Caco-2 (cell line): ENCODE results near the gene ACP7. TPM values are rescaled to one million over a fixed set of nuclear protein-coding genes. Genes with fewer than 3 reads are reported as not detected.
A peak's percentile ranks its signal among the peaks of the same experiment; 100 is the strongest.

Source experiments
- BruUV-seq: library from RNA; stranded (reverse); fragments of 400-500 nt; replicated peaks from 2 replicates; lab custom pipeline; 2021; lab: Mats Ljungman, UMichigan
- CTCF ChIA-PET: fragments of 300-600 bp; sonication (Branson Sonifier 250); formaldehyde crosslinking; loops from one replicate; lab custom pipeline; 2022; ENCODE audit warnings: antibody characterized with exemption; lab: Charles Lee
- POLR2A ChIA-PET: fragments of 300-600 bp; sonication (Branson Sonifier 250); formaldehyde crosslinking; loops from one replicate; lab custom pipeline; 2022; ENCODE audit warnings: antibody characterized with exemption; lab: Charles Lee
- DNase-seq, 2 experiments: peaks; one replicate each; pipeline versions ENCODE4 v3.0.0 to v3.0.0-alpha.2; 2020 to 2022
- H3K27me3 ChIP-seq: replicated peaks from 2 replicates; pipeline ENCODE4 v1.6.0; 2011; ENCODE audit warnings: low read length; ENCODE audit not compliant: control insufficient read depth, insufficient read depth
- H3K36me3 ChIP-seq: 2 replicates; pipeline ENCODE4 v1.5.1; 2011; ENCODE audit warnings: low read length; ENCODE audit not compliant: control insufficient read depth, insufficient read depth
- H3K4me1 ChIP-seq: fragments of 250-450 bp; sonication (Bioruptor Pico); 2 replicates; pipeline ENCODE4 v1.5.1; 2020; ENCODE audit warnings: mild to moderate bottlenecking
- H3K4me3 ChIP-seq: 2 replicates; pipeline ENCODE4 v1.5.1; 2011; ENCODE audit warnings: low read depth, mild to moderate bottlenecking, control low read depth, low read length
- H3K9me3 ChIP-seq: fragments of 250-450 bp; sonication (Bioruptor Pico); 2 replicates; pipeline ENCODE4 v1.5.1; 2020; ENCODE audit warnings: mild to moderate bottlenecking, moderate library complexity
- H3K27ac Mint-ChIP-seq: one replicate; pipeline ENCODE4 v1.8.0; 2022; ENCODE audit warnings: mixed read lengths; ENCODE audit not compliant: unreplicated experiment
- H3K27me3 Mint-ChIP-seq: one replicate; pipeline ENCODE4 v1.8.0; 2022; ENCODE audit warnings: mixed read lengths; ENCODE audit not compliant: insufficient read depth, unreplicated experiment
- H3K36me3 Mint-ChIP-seq: one replicate; pipeline ENCODE4 v1.8.0; 2022; ENCODE audit warnings: mild to moderate bottlenecking, mixed read lengths; ENCODE audit not compliant: insufficient read depth, unreplicated experiment
- H3K4me1 Mint-ChIP-seq: one replicate; pipeline ENCODE4 v1.8.0; 2022; ENCODE audit warnings: low read depth, mixed read lengths; ENCODE audit not compliant: unreplicated experiment
- H3K4me3 Mint-ChIP-seq: one replicate; pipeline ENCODE4 v1.8.0; 2022; ENCODE audit warnings: mild to moderate bottlenecking, moderate library complexity, mixed read lengths; ENCODE audit not compliant: unreplicated experiment
- H3K9me3 Mint-ChIP-seq: one replicate; pipeline ENCODE4 v1.8.0; 2022; ENCODE audit warnings: mixed read lengths; ENCODE audit not compliant: unreplicated experiment
- CTCF ChIP-seq, 2 experiments: fragments of 200-600 bp in 1 of 2; IDR thresholded peaks; 1 replicate in 1 of 2; 2 replicates in 1 of 2; pipeline versions ENCODE4 v1.5.1 to v1.8.0; 2011 to 2022; ENCODE audit warnings: antibody characterized with exemption in 1 of 2, control low read depth in 1 of 2, inconsistent platforms in 1 of 2, low read depth in 1 of 2, low read length in 1 of 2, mild to moderate bottlenecking in 1 of 2, moderate library complexity in 1 of 2; ENCODE audit not compliant: insufficient read depth in 1 of 2, severe bottlenecking in 1 of 2, unreplicated experiment in 1 of 2
- intact Hi-C: fragments of 100-400 bp; cut with micrococcal nuclease; formaldehyde crosslinking; loops from one replicate; pipeline ENCODE4 v1.10.0; 2022; ENCODE audit not compliant: unreplicated experiment
- total RNA-seq: library from RNA; stranded (reverse); gene quantifications from 2 replicates; pipeline ENCODE4 v1.2.3, GENCODE V29; 2022

Gene ACP7
- total RNA-seq, 1 experiment from 2014 or later = 0.45 TPM

- H3K27ac Mint-ChIP-seq = no peak overlapping the region
- no TSS peak for BruUV-seq
These were observed 63.3 kb downstream of the ACP7 start for GRCh38 chr19:39147480-39147879.

DNA sequence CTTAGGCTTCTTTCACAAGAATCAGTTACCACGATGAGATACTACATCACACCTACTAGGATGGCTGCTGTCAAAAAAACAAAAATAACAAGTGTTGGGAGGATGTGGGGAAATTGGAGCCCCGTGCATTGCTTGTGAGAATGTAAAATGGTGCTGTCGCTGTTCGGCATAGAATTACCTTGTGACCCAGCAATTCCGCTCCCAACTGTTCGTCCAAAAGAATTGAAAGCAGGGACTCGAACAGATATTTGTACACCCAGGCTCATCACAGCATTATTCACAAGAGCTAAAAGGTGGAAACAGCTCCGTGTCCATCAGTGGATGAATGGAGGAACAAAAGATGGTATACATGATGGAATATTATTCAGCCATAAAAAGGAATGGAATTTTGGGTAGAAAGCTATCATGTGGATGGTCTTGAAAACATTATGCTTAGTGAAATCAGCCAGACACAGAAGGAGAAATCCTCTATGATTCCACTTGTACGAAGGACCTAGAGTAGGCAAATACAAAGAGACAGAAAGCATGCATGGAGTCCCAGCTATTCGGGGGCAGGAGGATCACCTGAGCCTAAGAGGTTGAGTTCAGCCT is 64.9 kb downstream of the ACP7 start:
- no peak overlapping the region for H3K4me3 ChIP-seq
- Mint-ChIP-seq H3K27ac (no peak overlapping the region), H3K4me1 (peaks cover 51% of the 10 kb centered on the region), H3K9me3 (no peaks in the 10 kb centered on the region), H3K4me3 (no peak overlapping the region), H3K27me3 (no peaks in the 10 kb centered on the region), H3K36me3 (peaks cover 51% of the 10 kb centered on the region)
- H3K4me1 ChIP-seq = peaks cover 33% of the 10 kb centered on the region
- H3K36me3 ChIP-seq = no peaks in the 10 kb centered on the region; the same call in none of the 2 replicates
- POLR2A ChIA-PET = no interaction called here
- no peak for DNase-seq
- H3K9me3 ChIP-seq = peaks cover 4% of the 10 kb centered on the region; the same call in 1 of the 2 replicates
- no peaks in the 10 kb centered on the region for H3K27me3 ChIP-seq
- CTCF ChIA-PET = no interaction called here
- intact Hi-C loops = no loop called here
- TF ChIP-seq CTCF (IDR thresholded peaks at IDR 0.05; ENCODE audit: insufficient read depth in 1 of 2, low read depth in 1 of 2, low read length in 1 of 2, severe bottlenecking in 1 of 2, unreplicated experiment in 1 of 2) = no peak
- BruUV-seq = no TSS peak

More at GRCh38 chr19:39147480-39147879, 63.3 kb downstream of the ACP7 start:
- H3K27me3 ChIP-seq = no peaks in the 10 kb centered on the region
- intact Hi-C loops = no loop called here
- no peak for TF ChIP-seq CTCF (IDR thresholded peaks at IDR 0.05; ENCODE audit: insufficient read depth in 1 of 2, low read depth in 1 of 2, low read length in 1 of 2, severe bottlenecking in 1 of 2, unreplicated experiment in 1 of 2)
- no peaks in the 10 kb centered on the region; the same call in none of the 2 replicates for H3K36me3 ChIP-seq
- H3K4me3 Mint-ChIP-seq = no peak overlapping the region
- CTCF ChIA-PET = interaction anchor here (0.9 kb wide), 1 partner anchor 19 kb away, joined by 4 read pairs; no protein-coding TSS in a partner anchor
- no peak for DNase-seq
- H3K4me3 ChIP-seq = no peak overlapping the region
- peaks cover 58% of the 10 kb centered on the region for H3K4me1 Mint-ChIP-seq
- H3K9me3 Mint-ChIP-seq = no peaks in the 10 kb centered on the region
- H3K27me3 Mint-ChIP-seq = no peaks in the 10 kb centered on the region
- H3K4me1 ChIP-seq = peaks cover 38% of the 10 kb centered on the region
- peaks cover 4% of the 10 kb centered on the region; the same call in 1 of the 2 replicates for H3K9me3 ChIP-seq
- peaks cover 55% of the 10 kb centered on the region for H3K36me3 Mint-ChIP-seq
- POLR2A ChIA-PET = no interaction called here

- peaks cover 51% of the 10 kb centered on the region for H3K4me1 Mint-ChIP-seq
- H3K9me3 ChIP-seq = peaks cover 4% of the 10 kb centered on the region; the same call in 1 of the 2 replicates
- intact Hi-C loops = no loop called here
- ChIA-PET CTCF (no interaction called here), POLR2A (no interaction called here)
- peaks cover 54% of the 10 kb centered on the region for H3K36me3 Mint-ChIP-seq
- no peak for TF ChIP-seq CTCF (IDR thresholded peaks at IDR 0.05; ENCODE audit: insufficient read depth in 1 of 2, low read depth in 1 of 2, low read length in 1 of 2, severe bottlenecking in 1 of 2, unreplicated experiment in 1 of 2)
- H3K4me3 Mint-ChIP-seq = no peak overlapping the region
- H3K4me1 ChIP-seq = peaks cover 33% of the 10 kb centered on the region
- H3K27ac Mint-ChIP-seq = peak overlapping the region; percentile 33
- no TSS peak for BruUV-seq
- no peaks in the 10 kb centered on the region; the same call in none of the 2 replicates for H3K36me3 ChIP-seq
- no peaks in the 10 kb centered on the region for H3K27me3 ChIP-seq
- H3K4me3 ChIP-seq = no peak overlapping the region
- no peak for DNase-seq
- no peaks in the 10 kb centered on the region for H3K9me3 Mint-ChIP-seq
- H3K27me3 Mint-ChIP-seq = no peaks in the 10 kb centered on the region
These were observed 66.1 kb downstream of the ACP7 start for GRCh38 chr19:39150235-39150634.
